ENCODE data around the gene SYNGR4.
"Not testable (repeated sequence)": the region's sequence is repeated elsewhere in the genome, so short reads cannot be mapped to it uniquely, and the experiment has no call there.

Gene SYNGR4

GRCh38 chr19:48371367-48371766 lies 7.2 kb downstream of the SYNGR4 start:
- TF ChIP-seq GATA1 (IDR thresholded peaks at IDR 0.05; ENCODE audit: low read depth, low read length) (no peak), POLR2A (IDR thresholded peaks at IDR 0.05; ENCODE audit: low read length) (no peak)
- DNase-seq: no peak

- not testable (repeated sequence) for DNase-seq
Observed at GRCh38 chr19:48371771-48372170, 7.6 kb downstream of the SYNGR4 start.

- no peak for TF ChIP-seq GATA1 (IDR thresholded peaks at IDR 0.05; ENCODE audit: low read depth, low read length)
- TF ChIP-seq POLR2A (IDR thresholded peaks at IDR 0.05; ENCODE audit: low read length): no peak
- DNase-seq: no peak
Observed at GRCh38 chr19:48372904-48373303, 8.7 kb downstream of the SYNGR4 start.

GRCh38 chr19:48373567-48373966 lies 9.4 kb downstream of the SYNGR4 start:
- DNase-seq: no peak
- no peak for TF ChIP-seq GATA1 (IDR thresholded peaks at IDR 0.05; ENCODE audit: low read depth, low read length)
- TF ChIP-seq POLR2A (IDR thresholded peaks at IDR 0.05; ENCODE audit: low read length): no peak

- DNase-seq: no peak
- TF ChIP-seq POLR2A (IDR thresholded peaks at IDR 0.05; ENCODE audit: low read length) (no peak), GATA1 (IDR thresholded peaks at IDR 0.05; ENCODE audit: low read depth, low read length) (no peak)
Observed at GRCh38 chr19:48378194-48378570, 14.0 kb downstream of the SYNGR4 start.

GRCh38 chr19:48379058-48379457 lies 14.9 kb downstream of the SYNGR4 start:
- DNase-seq: no peak
- TF ChIP-seq POLR2A (IDR thresholded peaks at IDR 0.05; ENCODE audit: low read length) (no peak), GATA1 (IDR thresholded peaks at IDR 0.05; ENCODE audit: low read depth, low read length) (no peak)

- no peak for DNase-seq
- no peak for TF ChIP-seq POLR2A (IDR thresholded peaks at IDR 0.05; ENCODE audit: low read length)
- no peak for TF ChIP-seq GATA1 (IDR thresholded peaks at IDR 0.05; ENCODE audit: low read depth, low read length)
Observed at GRCh38 chr19:48381178-48381950, 17.2 kb downstream of the SYNGR4 start.

- no peak for TF ChIP-seq GATA1 (IDR thresholded peaks at IDR 0.05; ENCODE audit: low read depth, low read length)
Observed at GRCh38 chr19:48382286-48382685, 18.1 kb downstream of the SYNGR4 start.

GRCh38 chr19:48385461-48386087 lies 21.4 kb downstream of the SYNGR4 start:
- no peak for TF ChIP-seq POLR2A (IDR thresholded peaks at IDR 0.05; ENCODE audit: low read length)
- TF ChIP-seq GATA1 (IDR thresholded peaks at IDR 0.05; ENCODE audit: low read depth, low read length): no peak
- DNase-seq: no peak

More at GRCh38 chr19:48382286-48382685, 18.1 kb downstream of the SYNGR4 start:
- no peak for DNase-seq

- DNase-seq: no peak
- TF ChIP-seq GATA1 (IDR thresholded peaks at IDR 0.05; ENCODE audit: low read depth, low read length): no peak
- no peak for TF ChIP-seq POLR2A (IDR thresholded peaks at IDR 0.05; ENCODE audit: low read length)
Observed at GRCh38 chr19:48386981-48387380, 22.8 kb downstream of the SYNGR4 start.

GRCh38 chr19:48390188-48391099 lies 26.3 kb downstream of the SYNGR4 start:
- peak; percentile 81 to 86 for DNase-seq
- no peak for TF ChIP-seq POLR2A (IDR thresholded peaks at IDR 0.05; ENCODE audit: low read length)
- TF ChIP-seq GATA1 (IDR thresholded peaks at IDR 0.05; ENCODE audit: low read depth, low read length): no peak

GRCh38 chr19:48391100-48392005 lies 27.2 kb downstream of the SYNGR4 start, which contains the start of gene KDELR1:
KDELR1 (minus strand) TSS chr19:48391551; CDS start chr19:48391358, 193 bp downstream.
- peak; percentile 76 to 87 for DNase-seq
- TF ChIP-seq GATA1 (IDR thresholded peaks at IDR 0.05; ENCODE audit: low read depth, low read length) (no peak), POLR2A (IDR thresholded peaks at IDR 0.05; ENCODE audit: low read length) (peak; percentile 40)

- not testable (repeated sequence) for DNase-seq
Observed at GRCh38 chr19:48392006-48392344, 27.8 kb downstream of the SYNGR4 start.

All from erythroblast (primary cell).